HG02763 (cell line): Measurements from ENCODE around the gene JAM3.

ENCODE experiments used
- ATAC-seq: cut with Tn5 transposase; IDR thresholded peaks from one replicate; pipeline ENCODE4 v1.9.1; 2021; ENCODE audit warnings: mild to moderate bottlenecking, moderate library complexity; ENCODE audit not compliant: unreplicated experiment

JAM3 gene

GRCh38 chr11:134068829-134069425 lies at the start of gene JAM3:
Gene JAM3 (plus strand): TSS chr11:134069072. CDS start chr11:134069084, 12 bp downstream.
- no peak for ATAC-seq

DNA sequence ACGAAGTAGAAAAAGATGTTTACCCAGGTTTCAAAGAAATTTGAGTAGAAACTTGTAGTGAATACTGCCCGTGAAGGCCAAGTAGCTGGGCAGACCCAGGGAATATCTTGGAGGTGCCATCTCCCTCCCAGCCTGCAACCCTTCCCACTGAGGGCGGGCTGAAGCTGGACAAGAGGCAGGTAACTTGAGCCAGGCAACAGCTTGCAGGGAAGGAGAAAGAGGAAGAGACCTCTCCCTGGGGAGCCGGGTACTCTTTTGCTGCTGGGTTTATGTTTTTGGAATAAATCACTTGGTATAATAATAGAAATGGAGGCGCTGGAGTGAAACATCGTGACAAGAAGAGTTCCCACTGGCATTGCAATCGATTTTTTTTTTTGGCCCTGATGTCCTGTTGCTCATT lies 49.4 kb upstream of the JAM3 start:
- no peak for ATAC-seq

DNA sequence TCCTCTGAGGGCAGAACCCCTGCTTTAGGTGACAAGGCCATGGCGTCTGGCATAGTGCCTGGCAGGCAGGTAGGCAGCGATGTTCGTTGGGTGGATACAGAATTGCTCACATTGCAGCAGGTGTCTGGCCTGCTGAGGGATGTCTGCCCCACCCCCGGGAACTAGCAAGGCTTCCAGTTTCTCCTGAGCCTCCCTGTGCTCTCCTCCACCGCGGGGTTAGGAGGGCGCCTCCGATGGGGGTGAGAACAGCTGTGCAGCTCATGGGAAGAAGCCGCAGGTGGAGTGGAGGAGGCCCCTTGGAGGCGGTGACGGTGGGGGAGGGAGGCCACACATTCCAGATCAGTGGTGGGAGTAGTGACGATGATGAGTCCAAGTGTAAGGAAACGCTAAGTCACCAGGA lies 48.3 kb upstream of the JAM3 start:
- no peak for ATAC-seq

DNA sequence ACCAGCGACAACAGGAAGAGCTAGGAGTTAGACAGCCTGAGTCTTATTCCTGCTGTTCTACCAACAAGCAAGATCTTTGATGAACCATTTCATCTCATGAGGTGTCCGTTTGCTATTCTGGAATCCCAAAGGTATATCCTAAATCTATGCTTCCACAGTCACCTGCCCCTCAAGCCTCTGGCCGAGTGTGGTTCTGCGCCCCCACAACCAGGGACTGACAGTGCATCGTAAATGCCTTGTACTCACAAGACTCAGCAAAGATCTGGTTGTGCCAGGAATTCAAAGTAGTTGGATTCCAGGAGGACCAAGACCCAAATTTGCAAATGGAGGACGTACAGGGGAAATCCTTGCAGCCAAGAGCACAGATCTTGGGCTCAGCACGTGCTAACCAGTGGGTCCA lies 47.5 kb upstream of the JAM3 start:
- ATAC-seq: no peak

GRCh38 chr11:134022748-134023147 lies 46.1 kb upstream of the JAM3 start:
- ATAC-seq: no peak

GRCh38 chr11:134024420-134025081 lies 44.3 kb upstream of the JAM3 start:
- ATAC-seq: no peak

DNA sequence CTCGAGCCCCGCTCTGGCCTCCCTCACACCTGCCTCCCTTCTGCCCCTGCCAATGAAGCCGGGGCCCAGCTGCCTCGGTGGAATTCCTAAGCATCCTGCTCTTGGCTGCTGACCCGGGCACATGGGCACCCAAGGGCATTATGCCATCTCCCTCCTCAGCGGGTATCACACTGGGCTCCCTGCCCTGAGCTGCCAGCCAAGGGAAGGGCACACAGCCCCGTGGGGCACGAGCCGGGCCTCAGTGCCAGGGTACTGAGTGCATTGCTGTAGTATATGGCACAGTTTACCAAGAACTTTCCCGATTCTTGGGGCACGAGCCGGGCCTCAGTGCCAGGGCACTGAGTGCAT lies 43.8 kb upstream of the JAM3 start:
- no peak for ATAC-seq

DNA sequence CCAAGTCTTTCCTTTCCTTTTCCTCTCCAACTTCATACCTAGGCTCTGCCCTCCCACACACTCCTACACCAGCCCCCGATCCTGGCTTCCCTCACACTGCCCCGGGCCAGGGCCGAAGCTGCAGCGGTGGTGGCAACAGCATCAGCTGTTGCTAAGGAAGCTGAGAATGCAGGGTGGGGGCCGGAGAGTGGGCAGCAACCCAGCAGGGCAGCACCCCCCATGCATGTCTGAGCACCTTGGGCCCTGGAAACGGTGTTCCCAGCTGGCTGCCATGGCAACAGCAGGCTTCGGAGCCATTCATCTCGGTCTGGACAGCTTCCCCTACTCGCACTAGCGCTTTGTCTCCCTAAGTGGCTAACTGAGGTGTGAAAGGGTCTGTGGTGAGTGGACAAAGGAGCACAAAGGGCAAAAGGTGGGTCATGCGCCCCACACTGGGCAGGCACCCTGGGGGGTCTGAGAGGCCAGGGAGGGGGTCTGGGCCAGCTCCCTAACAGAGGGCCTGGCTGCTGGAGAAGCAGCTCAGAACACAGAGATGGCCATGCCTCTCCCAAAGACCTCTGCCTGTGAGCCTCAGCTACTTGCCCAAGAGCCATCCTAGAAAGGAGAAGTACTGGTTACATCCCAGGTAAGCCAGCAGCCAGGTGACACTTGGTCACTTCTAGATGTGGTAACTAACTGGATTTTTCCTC lies 42.1 kb upstream of the JAM3 start:
- no peak for ATAC-seq

- no peak for ATAC-seq
These were observed 41.2 kb upstream of the JAM3 start for GRCh38 chr11:134027671-134028070.

GRCh38 chr11:134028368-134028920 lies 40.4 kb upstream of the JAM3 start:
- no peak for ATAC-seq

DNA sequence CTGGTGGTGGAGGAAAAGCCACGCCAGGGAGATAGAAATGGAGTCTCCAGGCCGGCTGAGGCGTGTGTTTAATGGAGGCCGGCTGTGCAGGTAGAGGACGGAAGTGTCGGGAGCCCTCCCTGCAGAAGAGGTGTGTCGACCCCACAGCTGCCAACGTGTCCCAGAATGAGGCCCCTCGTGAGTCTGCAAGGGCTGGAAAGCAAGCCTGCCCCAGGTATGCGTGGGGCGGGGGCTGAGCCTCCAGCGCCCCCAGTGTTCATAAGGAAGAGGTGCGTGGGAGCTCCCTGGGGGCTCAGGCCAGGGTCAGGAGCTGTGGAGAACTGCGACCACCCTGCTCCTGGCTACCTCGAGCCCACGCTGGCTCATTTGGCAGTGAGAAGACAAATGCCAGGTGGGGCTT lies 38.0 kb upstream of the JAM3 start:
- no peak for ATAC-seq

- no peak for ATAC-seq
These were observed 36.8 kb upstream of the JAM3 start for GRCh38 chr11:134032043-134032442.

GRCh38 chr11:134032501-134033091 lies 36.3 kb upstream of the JAM3 start:
- no peak for ATAC-seq

GRCh38 chr11:134033276-134033675 lies 35.6 kb upstream of the JAM3 start:
- ATAC-seq: no peak

DNA sequence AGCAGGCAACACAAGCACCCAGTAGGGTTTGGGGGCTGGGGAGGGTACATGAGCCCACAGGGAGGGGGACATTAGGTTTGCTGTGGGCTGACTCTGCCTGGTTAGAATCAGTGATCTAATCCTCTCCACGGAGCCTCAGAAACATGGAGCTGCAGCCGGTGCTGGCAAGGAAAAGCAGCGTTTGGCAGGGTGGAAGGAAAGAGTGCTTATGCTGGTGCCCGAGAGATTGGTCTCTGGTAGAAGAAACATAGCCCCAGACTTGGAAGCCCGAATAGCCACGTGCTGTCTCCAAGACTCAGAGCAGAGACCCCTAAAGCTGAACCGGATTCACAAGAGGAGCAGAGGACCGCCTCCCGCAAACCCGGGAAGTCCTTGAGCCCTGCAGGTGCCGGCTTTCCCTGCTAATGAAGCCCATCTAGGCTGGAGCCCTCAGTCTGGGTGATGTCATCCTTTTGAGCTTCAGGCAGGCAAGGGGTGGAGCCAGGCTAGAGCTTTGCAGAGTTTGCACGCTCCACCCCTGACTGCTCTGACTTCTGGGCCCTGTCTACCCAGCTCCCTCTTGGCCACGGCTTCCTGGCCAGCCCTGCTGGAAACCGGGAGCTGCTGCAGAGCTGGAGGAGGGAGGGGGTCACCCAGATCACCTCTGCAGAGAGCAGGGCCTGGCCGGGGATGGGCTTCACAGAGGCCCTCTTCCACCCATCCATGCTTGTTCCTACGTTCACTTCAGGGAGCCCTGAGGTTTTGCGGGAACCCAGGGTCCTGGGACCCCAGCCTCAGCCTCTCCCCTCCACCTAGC lies 35.0 kb upstream of the JAM3 start:
- no peak for ATAC-seq

GRCh38 chr11:134034496-134035381 lies 34.1 kb upstream of the JAM3 start:
- no peak for ATAC-seq

- no peak for ATAC-seq
These were observed 32.3 kb upstream of the JAM3 start for GRCh38 chr11:134036492-134037045.

- no peak for ATAC-seq
These were observed 31.6 kb upstream of the JAM3 start for GRCh38 chr11:134037046-134037908.
